ENCODE data around the gene SMAD9. TPM values are rescaled to one million over a fixed set of nuclear protein-coding genes. Genes with fewer than 3 reads are reported as not detected.

Gene SMAD9
- total and polyA plus RNA-seq, 7 experiments from 2014 or later, result 0.02 to 0.05 TPM; not detected in 5

GRCh38 chr13:36903925-36904595 is 16.0 kb downstream of the SMAD9 start:
- Histone ChIP-seq H3K9me3 (ENCODE audit: control insufficient read depth in 2 of 3, low read length in 3 of 3) (no peaks in the 10 kb centered on the region), H3K27ac (ENCODE audit: low read depth, low read length) (no peak overlapping the region), H3K36me3 (ENCODE audit: control insufficient read depth in 2 of 3, insufficient read depth in 3 of 3, low read length in 3 of 3) (no peaks in the 10 kb centered on the region), H3K4me1 (ENCODE audit: control insufficient read depth in 2 of 2, insufficient read depth in 2 of 2, low read length in 2 of 2) (no peaks in the 10 kb centered on the region), H3K27me3 (ENCODE audit: control insufficient read depth in 2 of 2, insufficient read depth in 2 of 2, low read length in 2 of 2) (no peaks in the 10 kb centered on the region), H3K4me3 (ENCODE audit: low read length) (no peak overlapping the region)
- peaks cover 20 to 39% (median 30%) of the 10 kb centered on the region in 5 donors for H3K27me3 Mint-ChIP-seq
- H3K27ac Mint-ChIP-seq, result no peak overlapping the region
- intact Hi-C loops (cut with micrococcal nuclease), result no loop called here
- no peaks in the 10 kb centered on the region for H3K4me1 Mint-ChIP-seq
- POLR2A ChIA-PET, result no interaction called here
- no peak overlapping the region for H3K4me3 Mint-ChIP-seq
- CTCF ChIA-PET, result no interaction called here
- no peaks in the 10 kb centered on the region for H3K36me3 Mint-ChIP-seq
- DNase-seq, result no peak
- no peaks in the 10 kb centered on the region for H3K9me3 Mint-ChIP-seq
- ATAC-seq, result no peak

- Histone ChIP-seq H3K27me3 (ENCODE audit: control insufficient read depth in 2 of 2, insufficient read depth in 2 of 2, low read length in 2 of 2) (no peaks in the 10 kb centered on the region), H3K9me3 (ENCODE audit: control insufficient read depth in 2 of 3, low read length in 3 of 3) (no peaks in the 10 kb centered on the region), H3K27ac (ENCODE audit: low read depth, low read length) (no peak overlapping the region), H3K4me1 (ENCODE audit: control insufficient read depth in 2 of 2, insufficient read depth in 2 of 2, low read length in 2 of 2) (no peaks in the 10 kb centered on the region), H3K36me3 (ENCODE audit: control insufficient read depth in 2 of 3, insufficient read depth in 3 of 3, low read length in 3 of 3) (no peaks in the 10 kb centered on the region), H3K4me3 (ENCODE audit: low read length) (no peak overlapping the region)
- peaks cover 0 to 3% (median 0%) of the 10 kb centered on the region in 11 donors for H3K9me3 Mint-ChIP-seq
- no peak overlapping the region for H3K4me3 Mint-ChIP-seq
- no peak for DNase-seq
- H3K27ac Mint-ChIP-seq, result no peak overlapping the region
- ChIA-PET CTCF (interaction anchor here (0.6 kb wide), 1 partner anchor 25 kb away, joined by 3 read pairs; no protein-coding TSS in a partner anchor), POLR2A (no interaction called here)
- H3K27me3 Mint-ChIP-seq, result peaks cover 23 to 29% (median 25%) of the 10 kb centered on the region in 5 donors
- ATAC-seq, result no peak
- no peaks in the 10 kb centered on the region for H3K4me1 Mint-ChIP-seq
- H3K36me3 Mint-ChIP-seq, result peaks cover 0 to 4% (median 0%) of the 10 kb centered on the region in 5 donors
- intact Hi-C loops (cut with micrococcal nuclease), result no loop called here
Measured at GRCh38 chr13:36897054-36897616, 22.9 kb downstream of the SMAD9 start.

GRCh38 chr13:36891752-36892151 is 28.3 kb downstream of the SMAD9 start:
- Histone ChIP-seq H3K4me1 (ENCODE audit: control insufficient read depth in 2 of 2, insufficient read depth in 2 of 2, low read length in 2 of 2) (no peaks in the 10 kb centered on the region), H3K4me3 (ENCODE audit: low read length) (no peak overlapping the region), H3K36me3 (ENCODE audit: control insufficient read depth in 2 of 3, insufficient read depth in 3 of 3, low read length in 3 of 3) (no peaks in the 10 kb centered on the region), H3K27ac (ENCODE audit: low read depth, low read length) (no peak overlapping the region), H3K27me3 (ENCODE audit: control insufficient read depth in 2 of 2, insufficient read depth in 2 of 2, low read length in 2 of 2) (no peaks in the 10 kb centered on the region), H3K9me3 (ENCODE audit: control insufficient read depth in 2 of 3, low read length in 3 of 3) (no peaks in the 10 kb centered on the region)
- DNase-seq (no peak), ATAC-seq (no peak)
- ChIA-PET CTCF (no interaction called here), POLR2A (no interaction called here)
- H3K4me3 Mint-ChIP-seq, result no peak overlapping the region
- intact Hi-C loops (cut with micrococcal nuclease), result no loop called here
- H3K4me1 Mint-ChIP-seq, result no peaks in the 10 kb centered on the region
- H3K9me3 Mint-ChIP-seq, result peaks cover 0 to 3% (median 0%) of the 10 kb centered on the region in 11 donors
- H3K27ac Mint-ChIP-seq, result no peak overlapping the region
- H3K27me3 Mint-ChIP-seq, result peaks cover 19 to 30% (median 27%) of the 10 kb centered on the region in 5 donors
- H3K36me3 Mint-ChIP-seq, result no peaks in the 10 kb centered on the region

- no peak overlapping the region for H3K27ac Mint-ChIP-seq
- H3K36me3 ChIP-seq (ENCODE audit: control insufficient read depth in 2 of 3, insufficient read depth in 3 of 3, low read length in 3 of 3), result no peaks in the 10 kb centered on the region
- ATAC-seq (no peak), DNase-seq (no peak)
- POLR2A ChIA-PET, result no interaction called here
- H3K4me1 Mint-ChIP-seq, result peaks cover 0 to 2% (median 0%) of the 10 kb centered on the region in 7 donors
- CTCF ChIA-PET, result no interaction called here
- peaks cover 12 to 25% (median 22%) of the 10 kb centered on the region in 5 donors for H3K27me3 Mint-ChIP-seq
- H3K27me3 ChIP-seq (ENCODE audit: control insufficient read depth in 2 of 2, insufficient read depth in 2 of 2, low read length in 2 of 2), result no peaks in the 10 kb centered on the region
- H3K36me3 Mint-ChIP-seq, result no peaks in the 10 kb centered on the region
- H3K27ac ChIP-seq (ENCODE audit: low read depth, low read length), result no peak overlapping the region
- intact Hi-C loops (cut with micrococcal nuclease), result no loop called here
- no peak overlapping the region for H3K4me3 ChIP-seq (ENCODE audit: low read length)
- no peaks in the 10 kb centered on the region for H3K4me1 ChIP-seq (ENCODE audit: control insufficient read depth in 2 of 2, insufficient read depth in 2 of 2, low read length in 2 of 2)
- no peaks in the 10 kb centered on the region for H3K9me3 ChIP-seq (ENCODE audit: control insufficient read depth in 2 of 3, low read length in 3 of 3)
- H3K9me3 Mint-ChIP-seq, result peaks cover 0 to 2% (median 0%) of the 10 kb centered on the region in 11 donors
- H3K4me3 Mint-ChIP-seq, result no peak overlapping the region
Measured at GRCh38 chr13:36888645-36889044, 31.4 kb downstream of the SMAD9 start.

- Histone ChIP-seq H3K9me3 (ENCODE audit: control insufficient read depth in 2 of 3, low read length in 3 of 3) (no peaks in the 10 kb centered on the region), H3K27ac (ENCODE audit: low read depth, low read length) (no peak overlapping the region), H3K27me3 (ENCODE audit: control insufficient read depth in 2 of 2, insufficient read depth in 2 of 2, low read length in 2 of 2) (no peaks in the 10 kb centered on the region), H3K4me3 (ENCODE audit: low read length) (no peak overlapping the region), H3K36me3 (ENCODE audit: control insufficient read depth in 2 of 3, insufficient read depth in 3 of 3, low read length in 3 of 3) (no peaks in the 10 kb centered on the region), H3K4me1 (ENCODE audit: control insufficient read depth in 2 of 2, insufficient read depth in 2 of 2, low read length in 2 of 2) (no peaks in the 10 kb centered on the region)
- Mint-ChIP-seq H3K27ac (peak overlapping the region in 1 of 9 donors; percentile 15), H3K36me3 (no peaks in the 10 kb centered on the region), H3K4me3 (no peak overlapping the region), H3K9me3 (peaks cover 0 to 2% (median 0%) of the 10 kb centered on the region in 11 donors), H3K27me3 (peaks cover 12 to 25% (median 22%) of the 10 kb centered on the region in 5 donors), H3K4me1 (peaks cover 0 to 2% (median 0%) of the 10 kb centered on the region in 7 donors)
- ChIA-PET CTCF (no interaction called here), POLR2A (no interaction called here)
- ATAC-seq (no peak), DNase-seq (no peak)
- intact Hi-C loops (cut with micrococcal nuclease), result no loop called here
Measured at GRCh38 chr13:36887758-36888521, 32.1 kb downstream of the SMAD9 start.

GRCh38 chr13:36885901-36886300 is 34.1 kb downstream of the SMAD9 start:
- intact Hi-C loops (cut with micrococcal nuclease), result no loop called here
- H3K36me3 Mint-ChIP-seq, result no peaks in the 10 kb centered on the region
- no peak overlapping the region for H3K4me3 Mint-ChIP-seq
- no peaks in the 10 kb centered on the region for H3K9me3 ChIP-seq (ENCODE audit: control insufficient read depth in 2 of 3, low read length in 3 of 3)
- no peaks in the 10 kb centered on the region for H3K27me3 ChIP-seq (ENCODE audit: control insufficient read depth in 2 of 2, insufficient read depth in 2 of 2, low read length in 2 of 2)
- H3K36me3 ChIP-seq (ENCODE audit: control insufficient read depth in 2 of 3, insufficient read depth in 3 of 3, low read length in 3 of 3), result no peaks in the 10 kb centered on the region
- peaks cover 0 to 2% (median 0%) of the 10 kb centered on the region in 11 donors for H3K9me3 Mint-ChIP-seq
- ATAC-seq, result no peak
- H3K27me3 Mint-ChIP-seq, result peaks cover 9 to 23% (median 19%) of the 10 kb centered on the region in 5 donors
- ChIA-PET POLR2A (no interaction called here), CTCF (no interaction called here)
- no peak overlapping the region for H3K27ac ChIP-seq (ENCODE audit: low read depth, low read length)
- H3K4me3 ChIP-seq (ENCODE audit: low read length), result no peak overlapping the region
- no peaks in the 10 kb centered on the region for H3K4me1 ChIP-seq (ENCODE audit: control insufficient read depth in 2 of 2, insufficient read depth in 2 of 2, low read length in 2 of 2)
- H3K4me1 Mint-ChIP-seq, result peaks cover 0 to 2% (median 0%) of the 10 kb centered on the region in 7 donors
- H3K27ac Mint-ChIP-seq, result no peak overlapping the region
- DNase-seq, result no peak

Data from naive thymus-derived CD4-positive, alpha-beta T cell (primary cell).